Keratinocyte (primary cell): ENCODE results near the gene RBM19. TPM values are rescaled to one million over a fixed set of nuclear protein-coding genes. Genes with fewer than 3 reads are reported as not detected.

Source experiments
- DNase-seq: peaks from one replicate; pipeline ENCODE4 v3.0.0-alpha.2; 2011; ENCODE audit warnings: low read depth, missing footprints, low spot score
- FAIRE-seq: peaks from 2 replicates; lab custom pipeline; 2011; peaks lifted over from hg19 to GRCh38; lab: Jason Lieb, UNC
- H2AFZ ChIP-seq: 2 replicates; pipeline ENCODE4 v1.6.0; 2012; ENCODE audit warnings: low read length, control low read depth, inconsistent platforms; ENCODE audit not compliant: control insufficient read depth
- H3K27ac ChIP-seq: 2 replicates; pipeline ENCODE4 v1.5.1; 2011; ENCODE audit warnings: low read length; ENCODE audit not compliant: control insufficient read depth, insufficient read depth
- H3K27me3 ChIP-seq: 3 replicates; pipeline ENCODE4 v1.6.0; 2011; ENCODE audit warnings: low read length; ENCODE audit not compliant: control insufficient read depth, insufficient read depth; ENCODE audit errors: extremely low read depth
- H3K36me3 ChIP-seq, 2 experiments: 2 replicates in 1 of 2; 3 replicates in 1 of 2; pipeline ENCODE4 v1.5.1; 2011; ENCODE audit warnings: low read length in 2 of 2, mild to moderate bottlenecking in 1 of 2; ENCODE audit not compliant: control insufficient read depth in 2 of 2, insufficient read depth in 2 of 2; ENCODE audit errors: extremely low read depth in 1 of 2
- H3K4me1 ChIP-seq: 3 replicates; pipeline ENCODE4 v1.5.1; 2011; ENCODE audit warnings: low read length; ENCODE audit not compliant: control insufficient read depth, insufficient read depth; ENCODE audit errors: extremely low read depth
- H3K4me2 ChIP-seq: 3 replicates; pipeline ENCODE4 v1.6.0; 2011; ENCODE audit warnings: low read depth, low read length; ENCODE audit not compliant: control insufficient read depth, insufficient read depth; ENCODE audit errors: extremely low read depth
- H3K4me3 ChIP-seq, 3 experiments: fragments of 200-600 bp in 1 of 3; sonication (generic) in 1 of 3; 2 replicates in 2 of 3; 3 replicates in 1 of 3; pipeline ENCODE4 v1.5.1; 2011 to 2016; ENCODE audit warnings: low read length in 3 of 3, mild to moderate bottlenecking in 3 of 3, control low read depth in 2 of 3, inconsistent platforms in 1 of 3, low read depth in 1 of 3, mixed read lengths in 1 of 3, mixed run types in 1 of 3, moderate library complexity in 1 of 3; ENCODE audit not compliant: control insufficient read depth in 2 of 3, insufficient read depth in 2 of 3; ENCODE audit errors: extremely low read depth in 1 of 3
- H3K79me2 ChIP-seq: 2 replicates; pipeline ENCODE4 v1.6.0; 2012; ENCODE audit warnings: low read length; ENCODE audit not compliant: control insufficient read depth, insufficient read depth
- H3K9ac ChIP-seq: 3 replicates; pipeline ENCODE4 v1.6.0; 2011; ENCODE audit warnings: low read length; ENCODE audit not compliant: control insufficient read depth, insufficient read depth; ENCODE audit errors: extremely low read depth
- H3K9me1 ChIP-seq: 3 replicates; pipeline ENCODE4 v1.6.0; 2011; ENCODE audit warnings: low read length; ENCODE audit not compliant: control insufficient read depth, insufficient read depth; ENCODE audit errors: extremely low read depth
- H3K9me3 ChIP-seq: 2 replicates; pipeline ENCODE4 v1.5.1; 2012; ENCODE audit warnings: low read depth, low read length; ENCODE audit not compliant: control insufficient read depth
- H4K20me1 ChIP-seq: 3 replicates; pipeline ENCODE4 v1.6.0; 2011; ENCODE audit warnings: low read length; ENCODE audit not compliant: control insufficient read depth, insufficient read depth; ENCODE audit errors: extremely low read depth
- EZH2 ChIP-seq: IDR thresholded peaks from one replicate; pipeline ENCODE4 v1.6.1; 2012; ENCODE audit warnings: inconsistent platforms, mild to moderate bottlenecking, low read length, moderate library complexity
- dilution Hi-C: fragments of 300-500 bp; cut with MboI; formaldehyde crosslinking; loops from one replicate; pipeline ENCODE4 v1.7.0; 2020; ENCODE audit warnings: low sequenced_read_pairs; ENCODE audit not compliant: extremely low pct_ligation_motif_present
- polyA plus RNA-seq, 5 experiments: library from polyadenylated mRNA; depleted of rRNA in 3 of 5; stranded (reverse) in 3 of 5; stranded (forward) in 1 of 5; unstranded in 1 of 5; fragments of >200 nt; gene quantifications; 1 replicate in 1 of 5; 2 replicates in 3 of 5; 3 replicates in 1 of 5; pipeline versions ENCODE4 v1.2.1 to v1.2.3, GENCODE V29; 2011 to 2012; ENCODE audit warnings: missing spikeins in 2 of 5, low read depth in 1 of 5, low replicate concordance in 1 of 5
- TF ChIP-seq, protein P1 (sequence below), 3 experiments: IDR thresholded peaks in 1 of 3; conservative IDR thresholded peaks in 1 of 3; optimal IDR thresholded peaks in 1 of 3; 2 replicates in 2 of 3; 3 replicates in 1 of 3; pipeline versions ENCODE3 to v1.5.1; 2011; ENCODE audit warnings: low read length in 3 of 3, mild to moderate bottlenecking in 3 of 3, moderate library complexity in 2 of 3, control low read depth in 1 of 3, inconsistent platforms in 1 of 3; ENCODE audit not compliant: insufficient read depth in 2 of 3; ENCODE audit errors: extremely low read depth in 1 of 3

The RBM19 gene
- polyA plus RNA-seq, 1 donor (not counting 4 experiments of a cell fraction or from before 2014, with no cell fraction given): 14.6 TPM

DNA sequence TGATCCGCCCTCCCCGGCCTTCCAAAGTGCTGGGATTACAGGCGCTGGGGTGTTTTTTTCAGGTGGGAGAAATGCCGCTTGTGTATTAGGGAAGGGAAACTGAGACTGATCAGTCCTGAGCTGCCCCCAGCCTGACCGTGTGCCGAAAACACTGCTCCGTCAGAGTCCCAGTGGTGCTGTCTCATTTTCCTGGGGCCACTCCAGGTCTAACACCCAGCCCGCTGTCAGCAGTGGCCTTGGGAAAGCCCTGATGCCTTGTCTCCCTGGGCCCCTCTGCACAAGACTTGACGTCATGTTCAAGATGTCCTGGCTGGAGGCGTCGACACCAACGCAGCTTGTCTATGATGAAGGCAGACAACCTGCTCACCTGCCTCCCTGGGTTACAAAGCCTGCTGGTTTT is 165.9 kb downstream of the RBM19 start:
- Histone ChIP-seq H3K36me3 (no peaks in the 10 kb centered on the region), H3K9ac (no peak overlapping the region), H3K79me2 (no peaks in the 10 kb centered on the region), H3K9me3 (no peaks in the 10 kb centered on the region), H3K27ac (no peak overlapping the region), H3K4me3 (no peak overlapping the region), H2AFZ (no peak overlapping the region), H4K20me1 (no peaks in the 10 kb centered on the region), H3K4me2 (no peak overlapping the region), H3K4me1 (peaks cover 2% of the 10 kb centered on the region), H3K9me1 (no peaks in the 10 kb centered on the region), H3K27me3 (no peaks in the 10 kb centered on the region)
- TF ChIP-seq, protein P1, sequence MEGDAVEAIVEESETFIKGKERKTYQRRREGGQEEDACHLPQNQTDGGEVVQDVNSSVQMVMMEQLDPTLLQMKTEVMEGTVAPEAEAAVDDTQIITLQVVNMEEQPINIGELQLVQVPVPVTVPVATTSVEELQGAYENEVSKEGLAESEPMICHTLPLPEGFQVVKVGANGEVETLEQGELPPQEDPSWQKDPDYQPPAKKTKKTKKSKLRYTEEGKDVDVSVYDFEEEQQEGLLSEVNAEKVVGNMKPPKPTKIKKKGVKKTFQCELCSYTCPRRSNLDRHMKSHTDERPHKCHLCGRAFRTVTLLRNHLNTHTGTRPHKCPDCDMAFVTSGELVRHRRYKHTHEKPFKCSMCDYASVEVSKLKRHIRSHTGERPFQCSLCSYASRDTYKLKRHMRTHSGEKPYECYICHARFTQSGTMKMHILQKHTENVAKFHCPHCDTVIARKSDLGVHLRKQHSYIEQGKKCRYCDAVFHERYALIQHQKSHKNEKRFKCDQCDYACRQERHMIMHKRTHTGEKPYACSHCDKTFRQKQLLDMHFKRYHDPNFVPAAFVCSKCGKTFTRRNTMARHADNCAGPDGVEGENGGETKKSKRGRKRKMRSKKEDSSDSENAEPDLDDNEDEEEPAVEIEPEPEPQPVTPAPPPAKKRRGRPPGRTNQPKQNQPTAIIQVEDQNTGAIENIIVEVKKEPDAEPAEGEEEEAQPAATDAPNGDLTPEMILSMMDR (optimal IDR thresholded peaks at IDR 0.05 in 1 of 3, IDR thresholded peaks at IDR 0.05 in 1 of 3, conservative IDR thresholded peaks at IDR 0.05 in 1 of 3; ENCODE audit: extremely low read depth in 1 of 3, insufficient read depth in 2 of 3, low read length in 3 of 3): no peak
- TF ChIP-seq EZH2: no peak
- FAIRE-seq (no peak), DNase-seq (no peak)
- dilution Hi-C loops: no loop called here

DNA sequence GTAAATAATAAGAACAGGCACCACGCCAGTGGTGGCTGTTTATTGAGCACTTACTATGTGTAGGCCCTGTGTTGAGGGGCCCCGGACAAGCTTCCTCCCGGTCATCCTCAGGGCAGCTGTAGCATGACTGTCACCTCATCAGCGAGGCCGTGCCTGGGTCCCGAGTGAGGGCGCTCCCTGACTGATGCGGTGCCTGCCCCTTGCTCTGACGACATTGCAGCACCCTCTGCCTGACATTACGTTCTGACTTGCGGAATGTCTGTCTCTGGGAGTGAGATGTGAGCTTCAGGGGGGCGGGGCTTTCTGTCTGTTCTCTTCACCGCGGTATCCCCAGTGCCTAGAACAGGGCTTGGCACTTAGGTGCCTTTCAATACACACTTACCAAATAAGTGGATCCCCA is 167.6 kb downstream of the RBM19 start:
- Histone ChIP-seq H3K36me3 (no peaks in the 10 kb centered on the region), H3K79me2 (no peaks in the 10 kb centered on the region), H3K4me2 (no peak overlapping the region), H3K27me3 (peaks cover 4% of the 10 kb centered on the region), H3K4me3 (no peak overlapping the region), H2AFZ (no peak overlapping the region), H4K20me1 (no peaks in the 10 kb centered on the region), H3K9ac (no peak overlapping the region), H3K9me3 (no peaks in the 10 kb centered on the region), H3K27ac (no peak overlapping the region), H3K4me1 (peaks cover 2% of the 10 kb centered on the region), H3K9me1 (no peaks in the 10 kb centered on the region)
- TF ChIP-seq EZH2: no peak
- dilution Hi-C loops: no loop called here
- DNase-seq (no peak), FAIRE-seq (no peak)

DNA sequence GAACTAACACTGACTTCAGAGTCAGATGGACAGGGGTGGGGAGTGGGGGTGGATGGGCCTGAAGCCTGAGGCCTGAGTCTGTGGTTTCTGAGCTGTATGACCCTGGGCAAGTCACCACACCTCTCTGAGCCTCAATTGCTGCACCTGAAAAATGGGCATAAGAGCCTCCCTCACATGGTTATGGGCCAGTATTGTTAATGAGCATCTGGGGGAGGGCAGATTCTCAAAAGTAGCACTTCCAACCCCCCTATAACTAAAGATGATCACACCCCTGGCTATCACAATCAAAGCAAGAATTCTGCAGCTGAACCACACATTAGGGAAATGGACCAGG is 168.6 kb downstream of the RBM19 start:
- Histone ChIP-seq H3K4me1 (peaks cover 1% of the 10 kb centered on the region), H3K79me2 (no peaks in the 10 kb centered on the region), H2AFZ (no peak overlapping the region), H3K27ac (no peak overlapping the region), H3K4me2 (no peak overlapping the region), H3K9me1 (no peaks in the 10 kb centered on the region), H3K9me3 (no peaks in the 10 kb centered on the region), H3K36me3 (no peaks in the 10 kb centered on the region), H3K9ac (no peak overlapping the region), H3K27me3 (peaks cover 4% of the 10 kb centered on the region), H4K20me1 (no peaks in the 10 kb centered on the region), H3K4me3 (no peak overlapping the region)
- TF ChIP-seq EZH2: no peak
- TF ChIP-seq, protein P1 (optimal IDR thresholded peaks at IDR 0.05 in 1 of 3, IDR thresholded peaks at IDR 0.05 in 1 of 3, conservative IDR thresholded peaks at IDR 0.05 in 1 of 3; ENCODE audit: extremely low read depth in 1 of 3, insufficient read depth in 2 of 3, low read length in 3 of 3): no peak
- dilution Hi-C loops: no loop called here
- no peak for DNase-seq
- FAIRE-seq: no peak
